C4-2B (cell line): ENCODE results near the gene ECT2.

Experiments
- ZFX ChIP-seq: fragments of 450-650 bp; IDR thresholded peaks from 2 replicates; pipeline ENCODE4 v1.6.1; 2017
- TF ChIP-seq, protein P1 (sequence below): fragments of 450-650 bp; conservative IDR thresholded peaks from 2 replicates; pipeline ENCODE4 v1.5.1; 2017; ENCODE audit warnings: mild to moderate bottlenecking

DNA sequence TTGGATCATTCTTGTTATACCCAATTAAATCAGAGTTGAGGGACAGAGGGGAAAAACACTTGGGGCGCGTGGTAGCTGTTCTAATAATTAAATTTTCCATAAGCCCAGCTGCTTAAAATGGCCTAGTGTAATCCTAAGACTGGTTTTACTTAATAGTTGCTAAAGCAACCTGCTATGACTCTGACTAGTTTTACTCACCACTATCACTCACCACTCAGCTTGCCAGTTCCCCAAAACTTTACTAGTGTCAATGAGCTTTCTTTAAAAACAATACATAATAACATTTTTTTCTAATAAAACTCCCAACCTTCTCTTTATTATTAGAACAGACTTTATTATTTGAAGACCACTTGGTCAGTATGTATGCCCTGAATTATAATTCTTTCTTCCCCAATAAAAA is 49.6 kb downstream of the ECT2 start:
- TF ChIP-seq, protein P1, sequence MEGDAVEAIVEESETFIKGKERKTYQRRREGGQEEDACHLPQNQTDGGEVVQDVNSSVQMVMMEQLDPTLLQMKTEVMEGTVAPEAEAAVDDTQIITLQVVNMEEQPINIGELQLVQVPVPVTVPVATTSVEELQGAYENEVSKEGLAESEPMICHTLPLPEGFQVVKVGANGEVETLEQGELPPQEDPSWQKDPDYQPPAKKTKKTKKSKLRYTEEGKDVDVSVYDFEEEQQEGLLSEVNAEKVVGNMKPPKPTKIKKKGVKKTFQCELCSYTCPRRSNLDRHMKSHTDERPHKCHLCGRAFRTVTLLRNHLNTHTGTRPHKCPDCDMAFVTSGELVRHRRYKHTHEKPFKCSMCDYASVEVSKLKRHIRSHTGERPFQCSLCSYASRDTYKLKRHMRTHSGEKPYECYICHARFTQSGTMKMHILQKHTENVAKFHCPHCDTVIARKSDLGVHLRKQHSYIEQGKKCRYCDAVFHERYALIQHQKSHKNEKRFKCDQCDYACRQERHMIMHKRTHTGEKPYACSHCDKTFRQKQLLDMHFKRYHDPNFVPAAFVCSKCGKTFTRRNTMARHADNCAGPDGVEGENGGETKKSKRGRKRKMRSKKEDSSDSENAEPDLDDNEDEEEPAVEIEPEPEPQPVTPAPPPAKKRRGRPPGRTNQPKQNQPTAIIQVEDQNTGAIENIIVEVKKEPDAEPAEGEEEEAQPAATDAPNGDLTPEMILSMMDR = no peak
- TF ChIP-seq ZFX = no peak
